Ishikawa (cell line): ENCODE data around the gene FCER1A.

Experiments
- CEBPB ChIP-seq: IDR thresholded peaks from 2 replicates; pipeline ENCODE4 v1.6.1; 2012
- CREB1 ChIP-seq: IDR thresholded peaks from 2 replicates; pipeline ENCODE4 v1.6.1; 2012; ENCODE audit warnings: low read depth
- EGR1 ChIP-seq: IDR thresholded peaks from 2 replicates; pipeline ENCODE4 v1.6.1; 2012
- EP300 ChIP-seq: IDR thresholded peaks from 2 replicates; pipeline ENCODE4 v1.6.1; 2012; ENCODE audit warnings: borderline replicate concordance
- FOXM1 ChIP-seq: IDR thresholded peaks from 2 replicates; pipeline ENCODE4 v1.6.1; 2012; ENCODE audit warnings: low read depth, borderline replicate concordance
- NFIC ChIP-seq: IDR thresholded peaks from 2 replicates; pipeline ENCODE4 v1.6.1; 2012
- RAD21 ChIP-seq: IDR thresholded peaks from 2 replicates; pipeline ENCODE4 v1.6.1; 2012; ENCODE audit warnings: low read depth
- TAF1 ChIP-seq: IDR thresholded peaks from 2 replicates; pipeline ENCODE4 v1.6.1; 2012; ENCODE audit warnings: low read depth, mild to moderate bottlenecking
- TCF12 ChIP-seq: IDR thresholded peaks from 2 replicates; pipeline ENCODE4 v1.6.1; 2012; ENCODE audit warnings: low read depth
- TEAD4 ChIP-seq: IDR thresholded peaks from 2 replicates; pipeline ENCODE4 v1.6.1; 2012
- YY1 ChIP-seq: IDR thresholded peaks from 2 replicates; pipeline ENCODE4 v1.6.1; 2012; ENCODE audit warnings: low read depth
- ZBTB7A ChIP-seq: IDR thresholded peaks from 2 replicates; pipeline ENCODE4 v1.6.1; 2012; ENCODE audit warnings: low read depth
- TF ChIP-seq, protein P1 (sequence below): IDR thresholded peaks from 2 replicates; pipeline ENCODE4 v1.6.1; 2012
- TF ChIP-seq, protein P2 (sequence below): IDR thresholded peaks from 2 replicates; pipeline ENCODE4 v1.6.1; 2012; ENCODE audit warnings: low read depth, mild to moderate bottlenecking
- TF ChIP-seq, protein P3 (sequence below): IDR thresholded peaks from 2 replicates; pipeline ENCODE4 v1.6.1; 2012

The FCER1A gene

DNA sequence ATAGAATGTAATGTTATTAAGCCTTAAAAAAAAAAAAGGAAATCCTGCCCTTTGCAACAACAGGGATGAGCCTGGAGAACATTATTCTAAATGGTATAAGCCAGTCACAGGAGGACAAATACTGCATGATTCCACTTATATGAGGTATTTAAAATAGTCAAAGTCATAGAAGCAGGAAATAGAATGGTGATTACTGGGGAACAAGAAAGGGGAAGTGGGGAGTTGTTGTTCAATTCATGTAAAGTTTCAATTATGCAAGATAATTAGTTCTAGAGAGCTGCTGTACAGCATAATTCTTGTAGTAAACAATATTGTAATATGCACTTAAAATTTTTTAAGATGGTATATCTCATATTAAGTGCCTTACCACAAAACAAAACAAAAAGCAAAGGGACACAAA, 13.2 kb downstream of the FCER1A start:
- TF ChIP-seq RAD21 (no peak), FOXM1 (no peak), ZBTB7A (no peak), CEBPB (no peak), TEAD4 (no peak)
- TF ChIP-seq, protein P1, sequence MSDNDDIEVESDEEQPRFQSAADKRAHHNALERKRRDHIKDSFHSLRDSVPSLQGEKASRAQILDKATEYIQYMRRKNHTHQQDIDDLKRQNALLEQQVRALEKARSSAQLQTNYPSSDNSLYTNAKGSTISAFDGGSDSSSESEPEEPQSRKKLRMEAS: no peak
- TF ChIP-seq, protein P2, sequence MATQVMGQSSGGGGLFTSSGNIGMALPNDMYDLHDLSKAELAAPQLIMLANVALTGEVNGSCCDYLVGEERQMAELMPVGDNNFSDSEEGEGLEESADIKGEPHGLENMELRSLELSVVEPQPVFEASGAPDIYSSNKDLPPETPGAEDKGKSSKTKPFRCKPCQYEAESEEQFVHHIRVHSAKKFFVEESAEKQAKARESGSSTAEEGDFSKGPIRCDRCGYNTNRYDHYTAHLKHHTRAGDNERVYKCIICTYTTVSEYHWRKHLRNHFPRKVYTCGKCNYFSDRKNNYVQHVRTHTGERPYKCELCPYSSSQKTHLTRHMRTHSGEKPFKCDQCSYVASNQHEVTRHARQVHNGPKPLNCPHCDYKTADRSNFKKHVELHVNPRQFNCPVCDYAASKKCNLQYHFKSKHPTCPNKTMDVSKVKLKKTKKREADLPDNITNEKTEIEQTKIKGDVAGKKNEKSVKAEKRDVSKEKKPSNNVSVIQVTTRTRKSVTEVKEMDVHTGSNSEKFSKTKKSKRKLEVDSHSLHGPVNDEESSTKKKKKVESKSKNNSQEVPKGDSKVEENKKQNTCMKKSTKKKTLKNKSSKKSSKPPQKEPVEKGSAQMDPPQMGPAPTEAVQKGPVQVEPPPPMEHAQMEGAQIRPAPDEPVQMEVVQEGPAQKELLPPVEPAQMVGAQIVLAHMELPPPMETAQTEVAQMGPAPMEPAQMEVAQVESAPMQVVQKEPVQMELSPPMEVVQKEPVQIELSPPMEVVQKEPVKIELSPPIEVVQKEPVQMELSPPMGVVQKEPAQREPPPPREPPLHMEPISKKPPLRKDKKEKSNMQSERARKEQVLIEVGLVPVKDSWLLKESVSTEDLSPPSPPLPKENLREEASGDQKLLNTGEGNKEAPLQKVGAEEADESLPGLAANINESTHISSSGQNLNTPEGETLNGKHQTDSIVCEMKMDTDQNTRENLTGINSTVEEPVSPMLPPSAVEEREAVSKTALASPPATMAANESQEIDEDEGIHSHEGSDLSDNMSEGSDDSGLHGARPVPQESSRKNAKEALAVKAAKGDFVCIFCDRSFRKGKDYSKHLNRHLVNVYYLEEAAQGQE: no peak

DNA sequence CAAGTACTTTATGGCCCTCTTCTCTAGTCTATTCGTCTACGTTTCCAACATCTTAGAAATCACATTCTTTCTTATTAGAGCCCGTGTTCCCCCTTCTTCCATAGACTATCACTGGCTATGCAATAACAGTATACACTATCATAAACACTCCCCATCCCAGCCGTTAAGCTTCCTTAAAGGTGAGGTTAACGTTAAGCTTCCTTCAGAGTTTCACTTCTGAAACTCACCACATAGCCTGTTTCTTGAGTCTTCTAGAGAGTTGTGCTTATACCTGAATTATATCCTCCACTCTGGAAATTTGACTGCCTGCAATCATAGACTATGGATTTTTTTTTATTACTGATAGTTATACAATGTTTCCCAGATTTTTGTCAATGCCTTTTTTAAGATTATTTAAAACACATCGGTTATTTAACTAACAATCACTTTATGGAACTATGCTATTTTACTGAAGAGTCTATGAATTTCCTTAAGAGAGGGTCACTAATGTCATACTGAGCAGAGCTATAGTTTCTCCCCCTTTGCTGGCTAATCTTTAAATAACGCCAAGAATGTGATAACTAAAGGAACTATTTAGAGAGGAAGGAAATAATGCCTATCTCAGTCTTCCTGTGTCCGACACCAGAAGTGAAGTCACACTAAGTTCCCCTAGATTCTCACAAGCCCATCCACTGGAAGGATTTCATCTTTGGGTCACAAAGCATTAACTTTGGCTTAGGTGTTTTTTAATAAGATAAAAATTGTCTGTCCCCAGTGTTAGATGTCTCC, 16.8 kb downstream of the FCER1A start:
- TF ChIP-seq ZBTB7A (no peak), EGR1 (no peak), YY1 (no peak), TCF12 (no peak), RAD21 (no peak), NFIC (no peak), TEAD4 (no peak), CREB1 (no peak), TAF1 (no peak), FOXM1 (no peak), CEBPB (no peak), EP300 (no peak)
- TF ChIP-seq, protein P3, sequence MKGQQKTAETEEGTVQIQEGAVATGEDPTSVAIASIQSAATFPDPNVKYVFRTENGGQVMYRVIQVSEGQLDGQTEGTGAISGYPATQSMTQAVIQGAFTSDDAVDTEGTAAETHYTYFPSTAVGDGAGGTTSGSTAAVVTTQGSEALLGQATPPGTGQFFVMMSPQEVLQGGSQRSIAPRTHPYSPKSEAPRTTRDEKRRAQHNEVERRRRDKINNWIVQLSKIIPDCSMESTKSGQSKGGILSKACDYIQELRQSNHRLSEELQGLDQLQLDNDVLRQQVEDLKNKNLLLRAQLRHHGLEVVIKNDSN: no peak
- TF ChIP-seq, protein P2: no peak
- TF ChIP-seq, protein P1: no peak

DNA sequence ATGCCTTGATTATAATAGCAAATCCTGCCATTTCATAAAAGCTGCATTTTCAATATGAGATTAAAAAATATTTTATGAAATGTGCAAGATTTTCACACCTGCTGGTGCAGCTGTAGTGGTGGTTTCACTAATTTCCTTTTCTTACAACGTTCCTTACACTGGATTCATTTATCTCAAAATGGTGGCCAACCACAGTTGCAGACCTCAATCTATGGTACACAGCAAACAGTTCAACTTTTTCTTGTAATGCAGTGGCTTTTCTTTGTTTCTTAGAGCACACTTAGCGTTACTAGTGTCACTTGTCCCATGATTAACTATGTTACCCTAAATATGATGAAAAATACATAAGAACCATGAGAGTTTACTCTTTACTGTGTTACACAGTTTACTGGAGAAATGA, 32.7 kb downstream of the FCER1A start:
- TF ChIP-seq EGR1 (no peak), TAF1 (no peak), FOXM1 (no peak), RAD21 (no peak), NFIC (no peak), ZBTB7A (no peak), CREB1 (no peak), TEAD4 (no peak), TCF12 (no peak), EP300 (no peak)
- TF ChIP-seq, protein P3: no peak
- TF ChIP-seq, protein P1: no peak
- TF ChIP-seq, protein P2: no peak

DNA sequence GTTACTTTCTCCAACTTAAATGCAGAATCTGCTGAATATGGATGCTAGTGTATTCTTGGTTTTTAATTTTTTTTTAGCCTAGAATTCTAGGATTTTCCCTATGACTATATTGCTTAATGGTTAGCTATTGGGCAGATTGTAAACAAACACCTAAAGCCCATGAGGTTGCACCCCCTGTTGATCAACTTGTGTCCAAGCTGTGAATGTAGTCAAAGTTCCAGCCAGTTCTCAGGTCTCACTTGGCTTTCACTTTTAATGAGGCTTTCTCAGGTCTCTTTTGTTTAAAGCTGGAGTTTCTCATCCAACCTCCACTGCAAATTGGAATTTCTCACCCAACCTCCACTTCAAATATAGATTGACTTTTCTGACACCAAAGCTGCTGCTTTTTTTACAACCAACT, 35.9 kb downstream of the FCER1A start:
- TF ChIP-seq FOXM1 (no peak), TAF1 (no peak), EGR1 (no peak), NFIC (no peak), RAD21 (no peak), TCF12 (no peak)
- TF ChIP-seq, protein P3: no peak
- TF ChIP-seq, protein P1: no peak
